ENCODE data around the gene LIPA. TPM values are rescaled to one million over a fixed set of nuclear protein-coding genes. Genes with fewer than 3 reads are reported as not detected.

Gene LIPA
- total RNA-seq, 1 donor from 2014 or later = 70.2 TPM

DNA sequence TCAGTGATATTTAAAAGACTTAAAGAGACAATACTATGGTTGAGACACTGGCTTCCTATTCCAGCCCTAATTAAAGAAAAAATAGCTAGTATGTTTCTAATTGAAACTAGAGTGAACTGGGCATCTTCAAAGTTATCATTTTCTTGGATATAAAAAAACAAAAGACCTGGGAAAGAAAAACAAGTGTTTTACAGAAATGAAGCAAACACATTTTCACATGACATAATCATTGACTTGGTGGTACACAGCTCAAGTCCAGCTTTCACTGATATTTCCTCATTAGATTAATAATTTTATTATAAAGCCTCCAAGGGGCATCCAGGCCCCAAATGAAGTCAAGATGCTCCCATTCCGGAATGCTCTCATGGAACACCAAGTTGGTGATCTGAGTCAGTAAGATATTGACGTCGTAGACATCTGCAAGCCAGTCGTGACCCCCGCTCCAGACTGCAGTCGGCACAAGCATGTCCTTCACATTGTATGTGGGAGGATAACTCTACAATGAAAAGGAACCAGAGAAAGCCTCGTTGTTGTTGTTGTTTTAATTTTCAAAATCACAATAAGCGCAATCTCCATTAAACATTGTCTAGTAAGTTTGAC lies 36.9 kb downstream of the LIPA start:
- H3K9me3 ChIP-seq (ENCODE audit: insufficient read depth, low read depth, low read length) = no peaks in the 10 kb centered on the region
- Mint-ChIP-seq H3K4me3 (ENCODE audit: unreplicated experiment) (no peak overlapping the region), H3K27me3 (ENCODE audit: low read depth, unreplicated experiment) (peaks cover 24% of the 10 kb centered on the region), H3K9me3 (ENCODE audit: unreplicated experiment) (no peaks in the 10 kb centered on the region), H3K27ac (ENCODE audit: unreplicated experiment) (no peak overlapping the region), H3K4me1 (ENCODE audit: low read depth, unreplicated experiment) (peaks cover 11% of the 10 kb centered on the region), H3K36me3 (ENCODE audit: low read depth, unreplicated experiment) (no peaks in the 10 kb centered on the region)
- DNase-seq (ENCODE audit: low read depth) (no peak), FAIRE-seq (no peak)
- no peak overlapping the region for H3K4me3 ChIP-seq (ENCODE audit: insufficient read depth, low read depth, low read length)
- H3K36me3 ChIP-seq (ENCODE audit: insufficient read depth, low read length) = no peaks in the 10 kb centered on the region
- no peaks in the 10 kb centered on the region for H3K4me1 ChIP-seq (ENCODE audit: insufficient read depth, low read length)
- no peaks in the 10 kb centered on the region for H4K20me1 ChIP-seq (ENCODE audit: insufficient read depth, low read length)
- H2AFZ ChIP-seq (ENCODE audit: low read depth, low read length) = no peak overlapping the region
- no peak overlapping the region for H3K4me2 ChIP-seq (ENCODE audit: low read length)
- H3K79me2 ChIP-seq (ENCODE audit: insufficient read depth, low read length) = no peaks in the 10 kb centered on the region
- H3K9ac ChIP-seq (ENCODE audit: low read length) = no peak overlapping the region
- H3K27me3 ChIP-seq (ENCODE audit: insufficient read depth, low read length) = no peaks in the 10 kb centered on the region
- no peak for TF ChIP-seq EZH2 (IDR thresholded peaks at IDR 0.05; ENCODE audit: insufficient read depth, low read length)
- TF ChIP-seq, protein P1, sequence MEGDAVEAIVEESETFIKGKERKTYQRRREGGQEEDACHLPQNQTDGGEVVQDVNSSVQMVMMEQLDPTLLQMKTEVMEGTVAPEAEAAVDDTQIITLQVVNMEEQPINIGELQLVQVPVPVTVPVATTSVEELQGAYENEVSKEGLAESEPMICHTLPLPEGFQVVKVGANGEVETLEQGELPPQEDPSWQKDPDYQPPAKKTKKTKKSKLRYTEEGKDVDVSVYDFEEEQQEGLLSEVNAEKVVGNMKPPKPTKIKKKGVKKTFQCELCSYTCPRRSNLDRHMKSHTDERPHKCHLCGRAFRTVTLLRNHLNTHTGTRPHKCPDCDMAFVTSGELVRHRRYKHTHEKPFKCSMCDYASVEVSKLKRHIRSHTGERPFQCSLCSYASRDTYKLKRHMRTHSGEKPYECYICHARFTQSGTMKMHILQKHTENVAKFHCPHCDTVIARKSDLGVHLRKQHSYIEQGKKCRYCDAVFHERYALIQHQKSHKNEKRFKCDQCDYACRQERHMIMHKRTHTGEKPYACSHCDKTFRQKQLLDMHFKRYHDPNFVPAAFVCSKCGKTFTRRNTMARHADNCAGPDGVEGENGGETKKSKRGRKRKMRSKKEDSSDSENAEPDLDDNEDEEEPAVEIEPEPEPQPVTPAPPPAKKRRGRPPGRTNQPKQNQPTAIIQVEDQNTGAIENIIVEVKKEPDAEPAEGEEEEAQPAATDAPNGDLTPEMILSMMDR (IDR thresholded peaks at IDR 0.05; ENCODE audit: insufficient read depth, low read depth, low read length) = no peak
- H3K27ac ChIP-seq (ENCODE audit: low read depth, low read length) = no peak overlapping the region

DNA sequence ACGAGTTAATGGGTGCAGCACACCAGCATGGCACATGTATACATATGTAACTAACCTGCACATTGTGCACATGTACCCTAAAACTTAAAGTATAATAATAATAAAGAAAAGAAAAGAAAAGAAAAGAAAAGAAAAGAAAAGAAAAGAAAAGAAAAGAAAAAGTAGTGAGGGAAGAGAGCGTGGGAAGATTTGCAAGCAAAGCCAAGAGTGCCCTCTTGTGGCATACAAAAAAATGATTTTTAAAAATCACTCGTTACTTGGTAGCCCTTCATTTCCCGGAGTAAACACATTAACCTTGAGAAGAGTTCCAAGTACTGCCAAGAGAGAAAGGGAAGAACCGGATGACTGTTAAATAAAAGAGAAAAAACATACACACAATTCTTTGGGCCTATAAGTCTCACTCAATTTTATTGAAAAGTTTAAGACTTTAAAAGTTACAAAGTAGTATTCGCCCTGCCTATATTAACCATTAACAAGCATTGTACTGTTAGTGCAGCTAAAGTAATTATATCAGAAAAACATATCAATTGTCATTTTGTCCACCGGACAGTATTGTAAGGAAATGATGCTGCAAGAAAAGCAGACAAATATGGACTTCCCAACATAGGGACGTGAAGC lies 38.3 kb downstream of the LIPA start:
- Mint-ChIP-seq H3K27me3 (ENCODE audit: low read depth, unreplicated experiment) (peaks cover 35% of the 10 kb centered on the region), H3K36me3 (ENCODE audit: low read depth, unreplicated experiment) (no peaks in the 10 kb centered on the region), H3K4me1 (ENCODE audit: low read depth, unreplicated experiment) (peaks cover 9% of the 10 kb centered on the region), H3K27ac (ENCODE audit: unreplicated experiment) (no peak overlapping the region), H3K4me3 (ENCODE audit: unreplicated experiment) (no peak overlapping the region), H3K9me3 (ENCODE audit: unreplicated experiment) (no peaks in the 10 kb centered on the region)
- no peak overlapping the region for H3K9ac ChIP-seq (ENCODE audit: low read length)
- H3K27me3 ChIP-seq (ENCODE audit: insufficient read depth, low read length) = peaks cover 2% of the 10 kb centered on the region
- H4K20me1 ChIP-seq (ENCODE audit: insufficient read depth, low read length) = no peaks in the 10 kb centered on the region
- H3K4me1 ChIP-seq (ENCODE audit: insufficient read depth, low read length) = no peaks in the 10 kb centered on the region
- DNase-seq (ENCODE audit: low read depth) (peak; percentile 25), FAIRE-seq (no peak)
- H3K9me3 ChIP-seq (ENCODE audit: insufficient read depth, low read depth, low read length) = no peaks in the 10 kb centered on the region
- no peaks in the 10 kb centered on the region for H3K79me2 ChIP-seq (ENCODE audit: insufficient read depth, low read length)
- H3K36me3 ChIP-seq (ENCODE audit: insufficient read depth, low read length) = no peaks in the 10 kb centered on the region
- TF ChIP-seq, protein P1 (IDR thresholded peaks at IDR 0.05; ENCODE audit: insufficient read depth, low read depth, low read length) = peak; percentile 42
- no peak for TF ChIP-seq EZH2 (IDR thresholded peaks at IDR 0.05; ENCODE audit: insufficient read depth, low read length)
- no peak overlapping the region for H2AFZ ChIP-seq (ENCODE audit: low read depth, low read length)
- no peak overlapping the region for H3K4me3 ChIP-seq (ENCODE audit: insufficient read depth, low read depth, low read length)
- H3K4me2 ChIP-seq (ENCODE audit: low read length) = no peak overlapping the region
- H3K27ac ChIP-seq (ENCODE audit: low read depth, low read length) = no peak overlapping the region

Measured in astrocyte (in vitro differentiated cells and primary cell).